Astrocyte of the cerebellum (primary cell): ENCODE measurements around the gene MAP4K3.
A peak's percentile ranks its signal among the peaks of the same experiment; 100 is the strongest.

Experiments used
- DNase-seq: peaks from one replicate; pipeline ENCODE4 v3.0.0-alpha.2; 2011; ENCODE audit warnings: low read depth
- H3K4me3 ChIP-seq: 2 replicates; pipeline ENCODE4 v1.5.1; 2011; ENCODE audit warnings: mild to moderate bottlenecking, low read depth, low read length, moderate library complexity
- in situ Hi-C: cut with HindIII; loops from 2 replicates; pipeline ENCODE4 v1.10.0; 2017; ENCODE audit warnings: low sequenced_read_pairs
- TF ChIP-seq, protein P1 (sequence below): IDR thresholded peaks from 2 replicates; pipeline ENCODE4 v1.5.1; 2012; ENCODE audit warnings: low read length, low read depth, moderate library complexity, mild to moderate bottlenecking; ENCODE audit errors: missing control alignments

The MAP4K3 gene

DNA sequence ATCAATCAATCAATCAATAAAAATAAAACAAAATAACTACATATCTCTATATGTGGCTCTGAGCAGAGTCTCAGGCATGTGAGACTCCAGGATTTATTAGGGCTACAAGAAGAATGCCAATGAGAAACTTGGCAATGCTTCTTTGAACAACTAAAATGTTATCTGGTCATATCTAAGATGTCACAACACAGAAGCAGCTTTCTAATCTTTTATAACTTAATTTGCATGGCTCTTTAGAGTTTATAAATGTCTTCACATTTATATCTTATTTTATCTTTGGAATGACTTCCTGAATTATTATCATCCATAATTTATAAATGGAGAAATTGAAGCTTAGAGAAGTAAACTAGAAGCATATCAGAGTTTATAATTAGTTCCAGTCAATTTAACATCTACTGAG, 14.9 kb upstream of the MAP4K3 start:
- H3K4me3 ChIP-seq, result no peak overlapping the region
- in situ Hi-C loops, result no loop called here
- DNase-seq, result no peak
- TF ChIP-seq, protein P1, sequence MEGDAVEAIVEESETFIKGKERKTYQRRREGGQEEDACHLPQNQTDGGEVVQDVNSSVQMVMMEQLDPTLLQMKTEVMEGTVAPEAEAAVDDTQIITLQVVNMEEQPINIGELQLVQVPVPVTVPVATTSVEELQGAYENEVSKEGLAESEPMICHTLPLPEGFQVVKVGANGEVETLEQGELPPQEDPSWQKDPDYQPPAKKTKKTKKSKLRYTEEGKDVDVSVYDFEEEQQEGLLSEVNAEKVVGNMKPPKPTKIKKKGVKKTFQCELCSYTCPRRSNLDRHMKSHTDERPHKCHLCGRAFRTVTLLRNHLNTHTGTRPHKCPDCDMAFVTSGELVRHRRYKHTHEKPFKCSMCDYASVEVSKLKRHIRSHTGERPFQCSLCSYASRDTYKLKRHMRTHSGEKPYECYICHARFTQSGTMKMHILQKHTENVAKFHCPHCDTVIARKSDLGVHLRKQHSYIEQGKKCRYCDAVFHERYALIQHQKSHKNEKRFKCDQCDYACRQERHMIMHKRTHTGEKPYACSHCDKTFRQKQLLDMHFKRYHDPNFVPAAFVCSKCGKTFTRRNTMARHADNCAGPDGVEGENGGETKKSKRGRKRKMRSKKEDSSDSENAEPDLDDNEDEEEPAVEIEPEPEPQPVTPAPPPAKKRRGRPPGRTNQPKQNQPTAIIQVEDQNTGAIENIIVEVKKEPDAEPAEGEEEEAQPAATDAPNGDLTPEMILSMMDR, result no peak

GRCh38 chr2:39448169-39448502, 11.1 kb upstream of the MAP4K3 start:
- in situ Hi-C loops, result no loop called here
- no peak for DNase-seq
- TF ChIP-seq, protein P1, result no peak
- H3K4me3 ChIP-seq, result no peak overlapping the region

- in situ Hi-C loops, result no loop called here
- TF ChIP-seq, protein P1, result no peak
- DNase-seq, result no peak
- H3K4me3 ChIP-seq, result no peak overlapping the region
Observed at GRCh38 chr2:39447266-39448168, 10.4 kb upstream of the MAP4K3 start.

GRCh38 chr2:39445934-39446333, 8.8 kb upstream of the MAP4K3 start:
- H3K4me3 ChIP-seq, result no peak overlapping the region
- DNase-seq, result no peak
- in situ Hi-C loops, result no loop called here
- TF ChIP-seq, protein P1, result no peak

- no peak for DNase-seq
- no peak overlapping the region for H3K4me3 ChIP-seq
- in situ Hi-C loops, result no loop called here
- TF ChIP-seq, protein P1, result no peak
Observed at GRCh38 chr2:39443009-39443408, 5.9 kb upstream of the MAP4K3 start.

DNA sequence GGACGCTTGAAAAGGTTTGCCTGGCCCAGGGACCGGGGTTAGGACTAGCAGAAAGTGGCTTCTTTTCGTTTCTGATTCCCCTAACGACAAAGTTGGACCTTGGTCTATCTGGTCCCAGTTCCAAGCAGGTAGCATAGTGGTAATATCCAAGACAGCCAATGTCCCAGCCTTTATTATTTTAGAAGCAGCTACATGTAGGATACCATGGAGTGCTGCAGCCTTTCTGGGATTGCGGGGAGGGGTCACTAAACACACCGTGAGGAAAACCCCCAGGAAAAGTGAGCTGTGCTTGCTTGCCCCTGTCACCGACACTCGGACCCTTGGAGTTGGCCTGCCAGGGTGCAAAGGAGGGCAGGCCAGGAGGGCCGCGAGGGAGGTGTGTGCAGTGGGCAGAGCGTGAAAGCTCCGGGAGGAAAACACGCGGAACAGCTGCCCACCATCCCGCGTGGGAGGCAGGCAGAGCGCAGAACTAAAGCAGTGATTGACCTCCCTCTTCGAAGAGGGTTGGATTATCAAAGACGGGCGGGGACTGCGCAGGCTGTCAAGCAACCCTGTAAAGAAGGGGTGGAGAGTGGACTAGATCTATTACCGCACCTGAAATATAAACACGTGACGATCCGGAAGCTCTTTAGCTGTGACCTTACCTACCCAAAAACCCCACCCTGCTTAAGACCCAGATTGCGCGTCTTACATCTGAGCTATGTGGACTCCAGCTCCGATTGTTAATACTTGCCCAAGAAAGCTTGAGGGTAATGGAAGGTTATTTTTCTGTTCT, 624 bp upstream of the MAP4K3 start:
- TF ChIP-seq, protein P1, result no peak
- H3K4me3 ChIP-seq, result peak overlapping the region; percentile 87
- no peak for DNase-seq
- in situ Hi-C loops, result no loop called here
